COLO668 (cell line): Measurements from ENCODE around the gene RAB43.

Source experiments
- DNase-seq: peaks from one replicate; lab custom pipeline; 2025; ENCODE audit not compliant: unreplicated experiment; lab: John Stamatoyannopoulos, UW

Gene RAB43

GRCh38 chr3:129040039-129040336 is 81.6 kb downstream of the RAB43 start:
- DNase-seq = no peak

GRCh38 chr3:129039271-129040038 is 82.1 kb downstream of the RAB43 start:
- DNase-seq = peak; percentile 89

- DNase-seq = no peak
Measured at GRCh38 chr3:129038121-129038855, 83.3 kb downstream of the RAB43 start.
